ENCODE measurements around the gene KIF11.

KIF11 gene

GRCh38 chr10:92662848-92663247 is 69.9 kb downstream of the KIF11 start:
- H3K27me3 ChIP-seq: no peaks in the 10 kb centered on the region
- H3K36me3 ChIP-seq: no peaks in the 10 kb centered on the region
- intact Hi-C loops (cut with DNase I; ENCODE audit: low total_unique reads): no loop called here
- peaks cover 0 to 19% (median 18%) of the 10 kb centered on the region in 3 donors for H3K9me3 ChIP-seq
- no peak overlapping the region for H3K27ac ChIP-seq
- no peak for DNase-seq
- TF ChIP-seq CTCF (IDR thresholded peaks at IDR 0.05): no peak
- no peak overlapping the region for H3K4me3 ChIP-seq
- no peaks in the 10 kb centered on the region for H3K4me1 ChIP-seq

GRCh38 chr10:92664322-92664721 is 71.4 kb downstream of the KIF11 start:
- no peak for DNase-seq
- Histone ChIP-seq H3K4me3 (no peak overlapping the region), H3K9me3 (peaks cover 0 to 19% (median 18%) of the 10 kb centered on the region in 3 donors), H3K27ac (no peak overlapping the region), H3K27me3 (no peaks in the 10 kb centered on the region), H3K36me3 (no peaks in the 10 kb centered on the region), H3K4me1 (no peaks in the 10 kb centered on the region)
- TF ChIP-seq CTCF (IDR thresholded peaks at IDR 0.05): no peak
- intact Hi-C loops (cut with DNase I; ENCODE audit: low total_unique reads): no loop called here

GRCh38 chr10:92667078-92667477 is 74.1 kb downstream of the KIF11 start:
- H3K27me3 ChIP-seq: no peaks in the 10 kb centered on the region
- TF ChIP-seq CTCF (IDR thresholded peaks at IDR 0.05): no peak
- H3K36me3 ChIP-seq: no peaks in the 10 kb centered on the region
- no peak overlapping the region for H3K27ac ChIP-seq
- peaks cover 0 to 19% (median 18%) of the 10 kb centered on the region in 3 donors for H3K9me3 ChIP-seq
- no peak for DNase-seq
- intact Hi-C loops (cut with DNase I; ENCODE audit: low total_unique reads): no loop called here
- H3K4me3 ChIP-seq: no peak overlapping the region
- H3K4me1 ChIP-seq: no peaks in the 10 kb centered on the region

- H3K27me3 ChIP-seq: no peaks in the 10 kb centered on the region
- H3K4me1 ChIP-seq: no peaks in the 10 kb centered on the region
- no peaks in the 10 kb centered on the region for H3K36me3 ChIP-seq
- H3K27ac ChIP-seq: no peak overlapping the region
- H3K4me3 ChIP-seq: no peak overlapping the region
- no peak for TF ChIP-seq CTCF (IDR thresholded peaks at IDR 0.05)
- DNase-seq: no peak
- intact Hi-C loops (cut with DNase I; ENCODE audit: low total_unique reads): loop anchor here (5.0 kb wide), 1 partner anchor 1895 kb away; no protein-coding TSS in a partner anchor
- no peaks in the 10 kb centered on the region for H3K9me3 ChIP-seq
Measured at GRCh38 chr10:92677708-92678107, 84.8 kb downstream of the KIF11 start.

GRCh38 chr10:92678206-92678605 is 85.3 kb downstream of the KIF11 start:
- no peak overlapping the region for H3K4me3 ChIP-seq
- H3K9me3 ChIP-seq: no peaks in the 10 kb centered on the region
- intact Hi-C loops (cut with DNase I; ENCODE audit: low total_unique reads): loop anchor here (5.0 kb wide), 1 partner anchor 1896 kb away; no protein-coding TSS in a partner anchor
- no peaks in the 10 kb centered on the region for H3K4me1 ChIP-seq
- H3K27ac ChIP-seq: no peak overlapping the region
- no peak for TF ChIP-seq CTCF (IDR thresholded peaks at IDR 0.05)
- no peak for DNase-seq
- no peaks in the 10 kb centered on the region for H3K27me3 ChIP-seq
- H3K36me3 ChIP-seq: no peaks in the 10 kb centered on the region

GRCh38 chr10:92681306-92681834 is 88.4 kb downstream of the KIF11 start:
- intact Hi-C loops (cut with DNase I; ENCODE audit: low total_unique reads): no loop called here
- no peak overlapping the region for H3K4me3 ChIP-seq
- no peak for DNase-seq

More at GRCh38 chr10:92681306-92681834, 88.4 kb downstream of the KIF11 start:
- Histone ChIP-seq H3K27ac (no peak overlapping the region), H3K4me1 (no peaks in the 10 kb centered on the region), H3K36me3 (no peaks in the 10 kb centered on the region), H3K9me3 (peaks cover 0 to 13% (median 0%) of the 10 kb centered on the region in 3 donors), H3K27me3 (no peaks in the 10 kb centered on the region)
- TF ChIP-seq CTCF (IDR thresholded peaks at IDR 0.05): no peak
